Measurements from ENCODE around the gene PEX5L. TPM values are rescaled to one million over a fixed set of nuclear protein-coding genes. Genes with fewer than 3 reads are reported as not detected.
"Not testable (repeated sequence)": the region's sequence is repeated elsewhere in the genome, so short reads cannot be mapped to it uniquely, and the experiment has no call there.

PEX5L gene
- polyA plus RNA-seq, 2 of the 4 experiments (the other 2 are of a cell fraction) = 0.06 to 0.08 TPM

DNA sequence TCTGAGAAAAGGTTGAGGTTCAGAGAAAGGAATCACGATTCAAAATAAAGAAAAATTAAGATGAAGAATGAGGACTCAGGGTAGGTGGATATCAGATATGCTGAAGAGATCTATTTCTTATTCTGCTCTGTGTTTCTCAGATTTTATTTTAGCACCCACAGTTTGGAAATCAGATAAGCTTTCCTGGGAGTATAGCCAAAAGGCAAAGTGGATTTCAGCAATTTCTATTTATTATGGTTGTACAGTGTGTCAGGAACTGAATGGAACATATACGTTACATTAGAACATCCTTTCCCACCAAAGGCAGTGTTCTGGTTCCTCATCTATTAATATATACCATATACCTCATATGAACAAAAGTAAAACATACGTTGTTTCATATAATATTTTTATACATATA lies 18.9 kb downstream of the PEX5L start:
- no peak for TF ChIP-seq NPAS2 (CRISPR knock-in tag; IDR thresholded peaks at IDR 0.05; ENCODE audit: borderline replicate concordance)
- no peak for TF ChIP-seq MAZ (IDR thresholded peaks at IDR 0.05; ENCODE audit: borderline replicate concordance, low read depth, low read length)
- TF ChIP-seq HEYL (CRISPR knock-in tag; IDR thresholded peaks at IDR 0.05) = no peak
- TF ChIP-seq, protein P1, sequence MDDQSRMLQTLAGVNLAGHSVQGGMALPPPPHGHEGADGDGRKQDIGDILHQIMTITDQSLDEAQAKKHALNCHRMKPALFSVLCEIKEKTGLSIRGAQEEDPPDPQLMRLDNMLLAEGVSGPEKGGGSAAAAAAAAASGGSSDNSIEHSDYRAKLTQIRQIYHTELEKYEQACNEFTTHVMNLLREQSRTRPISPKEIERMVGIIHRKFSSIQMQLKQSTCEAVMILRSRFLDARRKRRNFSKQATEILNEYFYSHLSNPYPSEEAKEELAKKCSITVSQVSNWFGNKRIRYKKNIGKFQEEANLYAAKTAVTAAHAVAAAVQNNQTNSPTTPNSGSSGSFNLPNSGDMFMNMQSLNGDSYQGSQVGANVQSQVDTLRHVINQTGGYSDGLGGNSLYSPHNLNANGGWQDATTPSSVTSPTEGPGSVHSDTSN (IDR thresholded peaks at IDR 0.05) = no peak
- no peak for TF ChIP-seq RARB (CRISPR knock-in tag; IDR thresholded peaks at IDR 0.05)
- no peak for TF ChIP-seq TP53 (CRISPR knock-in tag; IDR thresholded peaks at IDR 0.05)
- TF ChIP-seq FOSL2 (IDR thresholded peaks at IDR 0.05) = no peak
- no peak for TF ChIP-seq FOSL2 (CRISPR knock-in tag; IDR thresholded peaks at IDR 0.05)
- TF ChIP-seq CHD2 (IDR thresholded peaks at IDR 0.05; ENCODE audit: low read length, partially characterized antibody) = no peak
- TF ChIP-seq PHF8 (IDR thresholded peaks at IDR 0.05; ENCODE audit: borderline replicate concordance, low read depth) = no peak
- no peak for TF ChIP-seq POLR2A (IDR thresholded peaks at IDR 0.05; ENCODE audit: low read length)
- no peak for TF ChIP-seq NR3C1 (IDR thresholded peaks at IDR 0.05)
- TF ChIP-seq RFX5 (IDR thresholded peaks at IDR 0.05) = no peak
- TF ChIP-seq GATA3 (IDR thresholded peaks at IDR 0.05; ENCODE audit: borderline replicate concordance) = no peak
- TF ChIP-seq, protein P2, sequence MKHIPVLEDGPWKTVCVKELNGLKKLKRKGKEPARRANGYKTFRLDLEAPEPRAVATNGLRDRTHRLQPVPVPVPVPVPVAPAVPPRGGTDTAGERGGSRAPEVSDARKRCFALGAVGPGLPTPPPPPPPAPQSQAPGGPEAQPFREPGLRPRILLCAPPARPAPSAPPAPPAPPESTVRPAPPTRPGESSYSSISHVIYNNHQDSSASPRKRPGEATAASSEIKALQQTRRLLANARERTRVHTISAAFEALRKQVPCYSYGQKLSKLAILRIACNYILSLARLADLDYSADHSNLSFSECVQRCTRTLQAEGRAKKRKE (CRISPR knock-in tag; IDR thresholded peaks at IDR 0.05; ENCODE audit: low read depth) = no peak
- Histone ChIP-seq H3K4me3 (no peak overlapping the region), H3K27ac (no peak overlapping the region), H3K9me3 (no peaks in the 10 kb centered on the region), H3K4me1 (no peaks in the 10 kb centered on the region), H3K4me2 (no peak overlapping the region)
- 43% methylated on average over 3 of the region's 3 CpGs for WGBS (ENCODE audit: missing lambda C conversion rate)
- POLR2A ChIA-PET = no interaction called here
- FAIRE-seq = no peak
- no peak for DNase-seq (ENCODE audit: low read depth in 1 of 2, low spot score in 1 of 2)
- CTCF ChIA-PET = no interaction called here
- ATAC-seq = no peak

DNA sequence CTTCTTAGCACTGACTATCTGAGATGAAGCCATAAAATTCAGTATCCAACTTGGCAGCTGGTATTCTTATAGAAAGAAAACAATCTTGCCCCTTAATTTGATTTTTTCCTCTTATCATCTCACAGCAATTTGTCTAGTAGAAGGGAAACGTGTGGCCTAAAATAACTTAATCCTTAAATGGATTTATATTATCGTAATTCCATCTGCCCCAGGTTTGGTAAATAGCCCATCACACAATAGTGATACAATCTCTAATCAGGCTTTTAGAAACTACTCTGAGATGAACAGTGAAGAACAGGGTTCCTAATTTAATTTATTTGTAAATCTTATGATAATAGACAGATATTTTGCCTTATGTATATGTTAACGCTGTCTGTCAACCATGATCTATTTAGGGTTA lies 24.8 kb downstream of the PEX5L start:
- no peak for TF ChIP-seq HOXB5 (CRISPR knock-in tag; IDR thresholded peaks at IDR 0.05)
- TF ChIP-seq, protein P3, sequence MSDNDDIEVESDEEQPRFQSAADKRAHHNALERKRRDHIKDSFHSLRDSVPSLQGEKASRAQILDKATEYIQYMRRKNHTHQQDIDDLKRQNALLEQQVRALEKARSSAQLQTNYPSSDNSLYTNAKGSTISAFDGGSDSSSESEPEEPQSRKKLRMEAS (IDR thresholded peaks at IDR 0.05) = no peak
- no peak for TF ChIP-seq MAZ (IDR thresholded peaks at IDR 0.05; ENCODE audit: borderline replicate concordance, low read depth, low read length)
- no peak for TF ChIP-seq PHF8 (IDR thresholded peaks at IDR 0.05; ENCODE audit: borderline replicate concordance, low read depth)
- no peak for TF ChIP-seq ESRRA (IDR thresholded peaks at IDR 0.05; ENCODE audit: borderline replicate concordance, low read length)
- no peak for TF ChIP-seq CHD4 (IDR thresholded peaks at IDR 0.05; ENCODE audit: borderline replicate concordance)
- TF ChIP-seq BHLHE40 (IDR thresholded peaks at IDR 0.05; ENCODE audit: low read depth, low read length) = no peak
- no peak for TF ChIP-seq MYC (IDR thresholded peaks at IDR 0.05; ENCODE audit: borderline replicate concordance, low read length)
- TF ChIP-seq NFE2L2 (conservative IDR thresholded peaks at IDR 0.05; ENCODE audit: low read length) = no peak
- no peak for TF ChIP-seq HEYL (CRISPR knock-in tag; IDR thresholded peaks at IDR 0.05)
- TF ChIP-seq EHMT2 (IDR thresholded peaks at IDR 0.05; ENCODE audit: low read depth) = no peak
- TF ChIP-seq POLR2A (IDR thresholded peaks at IDR 0.05; ENCODE audit: low read length) = no peak
- no peak for TF ChIP-seq EHF (CRISPR knock-in tag; IDR thresholded peaks at IDR 0.05)

DNA sequence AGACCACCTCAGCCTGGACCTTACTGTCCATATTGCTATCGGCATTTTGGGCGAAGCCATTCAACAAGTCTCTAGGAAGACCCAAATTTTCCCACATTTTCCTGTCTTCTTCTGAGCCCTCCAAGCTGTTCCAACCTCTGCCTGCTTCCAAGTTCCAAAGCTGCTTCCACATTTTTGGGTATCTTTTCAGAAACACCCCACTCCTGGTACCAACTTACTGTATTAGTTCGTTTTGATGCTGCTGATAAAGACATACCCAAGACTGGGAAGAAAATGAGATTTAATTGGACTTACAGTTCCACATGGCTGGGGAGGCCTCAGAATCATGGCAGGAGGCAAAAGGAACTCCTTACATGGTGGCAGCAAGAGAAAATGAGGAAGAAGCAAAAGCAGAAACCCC lies 28.4 kb downstream of the PEX5L start:
- H3K9me3 ChIP-seq; H3K4me2 ChIP-seq; H3K4me1 ChIP-seq; ATAC-seq; POLR2A ChIA-PET; H3K4me3 ChIP-seq; FAIRE-seq; H3K27ac ChIP-seq; DNase-seq (ENCODE audit: low read depth in 1 of 2, low spot score in 1 of 2); CTCF ChIA-PET: not testable (repeated sequence)
- 41% methylated on average over 3 of the region's 3 CpGs for WGBS (ENCODE audit: missing lambda C conversion rate)

More for the DNA sequence above, 24.8 kb downstream of the PEX5L start:
- FAIRE-seq = no peak
- CTCF ChIA-PET = no interaction called here
- no peak overlapping the region for H3K27ac ChIP-seq
- no peak overlapping the region for H3K4me2 ChIP-seq
- peaks cover 9% of the 10 kb centered on the region; the same call in 2 of the 3 replicates for H3K9me3 ChIP-seq
- H3K4me3 ChIP-seq = no peak overlapping the region
- POLR2A ChIA-PET = no interaction called here
- DNase-seq (ENCODE audit: low read depth in 1 of 2, low spot score in 1 of 2) = no peak
- no peaks in the 10 kb centered on the region for H3K4me1 ChIP-seq
- ATAC-seq = no peak
- 56% methylated on average over 3 of the region's 3 CpGs for WGBS (ENCODE audit: missing lambda C conversion rate)

All from A549 (cell line).